OCI-LY7 (cell line): ENCODE measurements around the gene HES4.

Experiments
- CTCF ChIP-seq: fragments of 200-600 bp; sonication (generic); conservative IDR thresholded peaks from 2 replicates; pipeline ENCODE4 v1.5.1; 2014; ENCODE audit warnings: mild to moderate bottlenecking, antibody characterized with exemption, low read length, moderate library complexity, mixed read lengths
- EZH2phosphoT487 ChIP-seq: fragments of 200-600 bp; sonication (generic); IDR thresholded peaks from 2 replicates; pipeline ENCODE4 v1.6.1; 2018; ENCODE audit warnings: low read depth, borderline replicate concordance, mild to moderate bottlenecking, mixed run types, antibody characterized with exemption, low read length, moderate library complexity, mixed read lengths

GRCh38 chr1:952603-953002 lies 47.3 kb downstream of the HES4 start:
- TF ChIP-seq CTCF = no peak
- no peak for TF ChIP-seq EZH2phosphoT487
